Kidney (tissue), 14 donors: ENCODE results near the gene DPP9. TPM values are rescaled to one million over a fixed set of nuclear protein-coding genes. Genes with fewer than 3 reads are reported as not detected.

Experiments used
- DNase-seq, 5 donors: peaks; one replicate each; pipeline ENCODE4 v3.0.0-alpha.2; 2013 to 2020
- FAIRE-seq: peaks from 2 replicates; lab custom pipeline; 2012; peaks lifted over from hg19 to GRCh38; lab: Jason Lieb, UNC
- H3K27ac ChIP-seq, 2 donors: one replicate each; pipeline ENCODE4 v1.7.0; 2013; ENCODE audit warnings: low read depth in 2 of 2, low read length in 2 of 2, inconsistent platforms in 1 of 2
- H3K27me3 ChIP-seq: one replicate; pipeline ENCODE4 v1.7.1; 2013; ENCODE audit warnings: low read length, inconsistent platforms; ENCODE audit not compliant: control insufficient read depth, insufficient read depth
- H3K36me3 ChIP-seq, 3 donors: one replicate each; pipeline versions ENCODE4 v1.7.0 to v1.7.1; 2013; ENCODE audit warnings: low read length in 3 of 3, control low read depth in 1 of 3, inconsistent platforms in 1 of 3; ENCODE audit not compliant: insufficient read depth in 3 of 3, control insufficient read depth in 2 of 3
- H3K4me1 ChIP-seq, 3 donors: one replicate each; pipeline versions ENCODE4 v1.7.0 to v1.7.1; 2013; ENCODE audit warnings: low read length in 3 of 3, inconsistent platforms in 1 of 3, low read depth in 1 of 3; ENCODE audit not compliant: control insufficient read depth in 2 of 3, insufficient read depth in 2 of 3
- H3K4me3 ChIP-seq, 3 donors: one replicate each; pipeline versions ENCODE4 v1.7.0 to v1.8.1; 2013; ENCODE audit warnings: low read length in 3 of 3, control low read depth in 1 of 3, inconsistent platforms in 1 of 3
- H3K9ac ChIP-seq, 3 donors: one replicate each; pipeline versions ENCODE4 v1.7.0 to v1.7.1; 2013; ENCODE audit warnings: low read length in 3 of 3, control low read depth in 1 of 3, inconsistent platforms in 1 of 3
- H3K9me3 ChIP-seq, 3 donors: one replicate each; pipeline versions ENCODE4 v1.7.0 to v1.7.1; 2013; ENCODE audit warnings: low read length in 3 of 3, control low read depth in 1 of 3, inconsistent platforms in 1 of 3; ENCODE audit not compliant: control insufficient read depth in 2 of 3, insufficient read depth in 1 of 3
- CTCF ChIP-seq: IDR thresholded peaks from 3 replicates; pipeline ENCODE4 v1.5.1; 2012; ENCODE audit warnings: mild to moderate bottlenecking, moderate library complexity, borderline replicate concordance; ENCODE audit not compliant: insufficient read depth; ENCODE audit errors: extremely low read depth
- intact Hi-C: fragments of 100-400 bp; cut with DNase I; formaldehyde crosslinking; loops from one replicate; pipeline ENCODE4 v1.11.1; 2022
- polyA plus RNA-seq: library from polyadenylated mRNA; stranded (reverse); fragments of 350-450 nt; fragmentation: Illumina TruSeq; extraction: RNeasy Lipid Tissue Mini Kit (QIAGEN cat#74804); gene quantifications from one replicate; pipeline ENCODE4 v1.2.3, GENCODE V29; 2014; ENCODE audit warnings: low read depth, low replicate concordance; ENCODE audit not compliant: insufficient read depth
- total RNA-seq: library from RNA; stranded (reverse); fragmentation: NEBNext Ultra II Directional; extraction: Animal tissue kit (Norgen Biotek cat#: 25700); gene quantifications from one replicate; pipeline ENCODE4 v1.2.1, GENCODE V29; 2021
- donor health status: control.
- donor health status: control.
- donor health status: control.
- donor health status: control.
- donor health status: control.
- donor health status: DM: yes; HTN: yes; CAD: no.
- donor health status: Normal renal cell carcinoma (clear cell type).

Gene DPP9
- total and polyA plus RNA-seq, 2 donors from 2014 or later = 14.0 to 61.9 TPM

GRCh38 chr19:4657835-4658234 lies 65.8 kb downstream of the DPP9 start:
- Histone ChIP-seq H3K4me1 (no peaks in the 10 kb centered on the region), H3K27ac (no peak overlapping the region), H3K9ac (no peak overlapping the region), H3K4me3 (no peak overlapping the region), H3K9me3 (no peaks in the 10 kb centered on the region), H3K36me3 (peaks cover 5 to 20% (median 14%) of the 10 kb centered on the region in 3 donors), H3K27me3 (no peaks in the 10 kb centered on the region)
- DNase-seq = no peak
- no peak for TF ChIP-seq CTCF
- no peak for FAIRE-seq
- intact Hi-C loops = no loop called here

GRCh38 chr19:4657262-4657661 lies 66.4 kb downstream of the DPP9 start:
- DNase-seq (no peak), FAIRE-seq (no peak)
- Histone ChIP-seq H3K4me1 (no peaks in the 10 kb centered on the region), H3K36me3 (peaks cover 5 to 20% (median 14%) of the 10 kb centered on the region in 3 donors), H3K27ac (no peak overlapping the region), H3K9me3 (no peaks in the 10 kb centered on the region), H3K4me3 (no peak overlapping the region), H3K27me3 (no peaks in the 10 kb centered on the region), H3K9ac (no peak overlapping the region)
- intact Hi-C loops = no loop called here
- TF ChIP-seq CTCF = no peak

GRCh38 chr19:4656102-4656501 lies 67.5 kb downstream of the DPP9 start:
- no peaks in the 10 kb centered on the region for H3K27me3 ChIP-seq
- no peaks in the 10 kb centered on the region for H3K9me3 ChIP-seq
- FAIRE-seq (no peak), DNase-seq (no peak)
- intact Hi-C loops = no loop called here
- H3K4me3 ChIP-seq = no peak overlapping the region
- no peak overlapping the region for H3K27ac ChIP-seq
- no peak for TF ChIP-seq CTCF
- no peaks in the 10 kb centered on the region for H3K4me1 ChIP-seq
- H3K9ac ChIP-seq = no peak overlapping the region
- peaks cover 5 to 20% (median 11%) of the 10 kb centered on the region in 3 donors for H3K36me3 ChIP-seq
